SK-N-SH (cell line): ENCODE data around the gene UNKL.

Experiments used
- CHD2 ChIP-seq: fragments of 150-350 bp; IDR thresholded peaks from 2 replicates; pipeline ENCODE4 v1.6.1; 2018; ENCODE audit warnings: low read length; ENCODE audit not compliant: partially characterized antibody
- EZH2phosphoT487 ChIP-seq: fragments of 200-600 bp; sonication (generic); IDR thresholded peaks from 2 replicates; pipeline ENCODE4 v1.6.1; 2017; ENCODE audit warnings: low read depth, mixed run types, mild to moderate bottlenecking, antibody characterized with exemption, moderate library complexity, borderline replicate concordance
- FOSL2 ChIP-seq: IDR thresholded peaks from 2 replicates; pipeline ENCODE4 v1.4.0; 2012; ENCODE audit warnings: low read depth, mild to moderate bottlenecking, moderate library complexity, borderline replicate concordance
- GABPA ChIP-seq: IDR thresholded peaks from 2 replicates; pipeline ENCODE4 v1.4.0; 2012; ENCODE audit warnings: low read depth, mild to moderate bottlenecking
- GATA2 ChIP-seq: sonication (generic); formaldehyde crosslinking; IDR thresholded peaks from 2 replicates; pipeline ENCODE4 v1.5.0; 2020; ENCODE audit warnings: mild to moderate bottlenecking, missing genetic modification reagents
- POLR2AphosphoS5 ChIP-seq: IDR thresholded peaks from 2 replicates; pipeline ENCODE4 v1.6.1; 2012; ENCODE audit warnings: low read depth, low read length
- RCOR1 ChIP-seq: fragments of 150-350 bp; IDR thresholded peaks from 2 replicates; pipeline ENCODE4 v1.6.1; 2017; ENCODE audit warnings: antibody characterized with exemption, low read length
- RFX5 ChIP-seq: IDR thresholded peaks from 2 replicates; pipeline ENCODE4 v1.6.1; 2012; ENCODE audit warnings: mild to moderate bottlenecking, improper control_type of control experiment, low read length
- TCF12 ChIP-seq: IDR thresholded peaks from 2 replicates; pipeline ENCODE4 v1.4.0; 2012
- TF ChIP-seq, protein P1 (sequence below): fragments of 200-600 bp; sonication (generic); IDR thresholded peaks from 2 replicates; pipeline ENCODE4 v1.6.1; 2017; ENCODE audit warnings: antibody characterized with exemption, mild to moderate bottlenecking, moderate library complexity
- TF ChIP-seq, protein P2 (sequence below): IDR thresholded peaks from 2 replicates; pipeline ENCODE4 v1.6.1; 2012; ENCODE audit warnings: mild to moderate bottlenecking, low read depth, low read length, moderate library complexity
- TF ChIP-seq, protein P3 (sequence below): IDR thresholded peaks from 2 replicates; pipeline ENCODE4 v1.4.0; 2012; ENCODE audit warnings: low read depth

DNA sequence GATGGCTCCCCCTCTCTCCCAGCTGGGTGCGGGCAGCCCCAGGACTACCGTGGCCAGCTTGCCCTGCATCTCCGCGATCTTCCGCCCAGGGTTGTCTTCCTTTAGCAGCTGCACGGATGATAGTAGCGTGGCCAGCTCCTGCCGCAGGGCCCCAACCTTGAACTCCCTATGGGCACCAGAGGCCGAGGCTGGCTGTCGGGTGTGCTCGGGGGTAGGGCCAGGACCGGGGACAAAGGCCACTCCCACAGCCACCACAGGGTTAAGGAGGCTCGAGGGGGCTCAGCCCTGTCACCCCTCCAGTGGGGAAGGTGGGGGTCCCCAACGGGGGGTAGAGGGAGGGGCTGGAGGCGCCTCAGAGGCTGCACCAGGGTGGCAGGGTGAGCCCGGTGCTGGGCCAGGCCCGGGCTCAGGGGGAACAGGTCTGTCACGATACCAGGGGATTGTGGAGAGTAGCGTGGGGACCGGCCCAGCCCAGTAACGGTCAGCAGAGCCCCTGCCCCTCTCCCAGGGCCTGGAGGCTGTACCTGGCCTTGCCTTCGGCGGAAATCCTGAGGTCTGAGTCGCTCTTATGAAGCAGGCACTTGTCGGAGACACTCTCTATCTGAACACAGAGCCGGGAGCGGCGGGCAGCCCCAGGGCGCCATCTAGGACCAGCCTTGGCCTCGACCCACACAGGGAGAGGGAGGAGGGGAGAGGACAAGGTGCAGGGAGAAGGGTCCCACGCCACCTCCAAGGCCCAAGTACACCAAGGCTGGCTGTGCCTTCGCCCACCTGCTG, 21.6 kb upstream of the UNKL start:
- TF ChIP-seq GATA2 (CRISPR knock-in tag) (no peak), POLR2AphosphoS5 (no peak), CHD2 (no peak), TCF12 (no peak), EZH2phosphoT487 (no peak), FOSL2 (no peak), GABPA (no peak), RFX5 (no peak), RCOR1 (no peak)
- TF ChIP-seq, protein P1, sequence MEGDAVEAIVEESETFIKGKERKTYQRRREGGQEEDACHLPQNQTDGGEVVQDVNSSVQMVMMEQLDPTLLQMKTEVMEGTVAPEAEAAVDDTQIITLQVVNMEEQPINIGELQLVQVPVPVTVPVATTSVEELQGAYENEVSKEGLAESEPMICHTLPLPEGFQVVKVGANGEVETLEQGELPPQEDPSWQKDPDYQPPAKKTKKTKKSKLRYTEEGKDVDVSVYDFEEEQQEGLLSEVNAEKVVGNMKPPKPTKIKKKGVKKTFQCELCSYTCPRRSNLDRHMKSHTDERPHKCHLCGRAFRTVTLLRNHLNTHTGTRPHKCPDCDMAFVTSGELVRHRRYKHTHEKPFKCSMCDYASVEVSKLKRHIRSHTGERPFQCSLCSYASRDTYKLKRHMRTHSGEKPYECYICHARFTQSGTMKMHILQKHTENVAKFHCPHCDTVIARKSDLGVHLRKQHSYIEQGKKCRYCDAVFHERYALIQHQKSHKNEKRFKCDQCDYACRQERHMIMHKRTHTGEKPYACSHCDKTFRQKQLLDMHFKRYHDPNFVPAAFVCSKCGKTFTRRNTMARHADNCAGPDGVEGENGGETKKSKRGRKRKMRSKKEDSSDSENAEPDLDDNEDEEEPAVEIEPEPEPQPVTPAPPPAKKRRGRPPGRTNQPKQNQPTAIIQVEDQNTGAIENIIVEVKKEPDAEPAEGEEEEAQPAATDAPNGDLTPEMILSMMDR = no peak
- TF ChIP-seq, protein P2, sequence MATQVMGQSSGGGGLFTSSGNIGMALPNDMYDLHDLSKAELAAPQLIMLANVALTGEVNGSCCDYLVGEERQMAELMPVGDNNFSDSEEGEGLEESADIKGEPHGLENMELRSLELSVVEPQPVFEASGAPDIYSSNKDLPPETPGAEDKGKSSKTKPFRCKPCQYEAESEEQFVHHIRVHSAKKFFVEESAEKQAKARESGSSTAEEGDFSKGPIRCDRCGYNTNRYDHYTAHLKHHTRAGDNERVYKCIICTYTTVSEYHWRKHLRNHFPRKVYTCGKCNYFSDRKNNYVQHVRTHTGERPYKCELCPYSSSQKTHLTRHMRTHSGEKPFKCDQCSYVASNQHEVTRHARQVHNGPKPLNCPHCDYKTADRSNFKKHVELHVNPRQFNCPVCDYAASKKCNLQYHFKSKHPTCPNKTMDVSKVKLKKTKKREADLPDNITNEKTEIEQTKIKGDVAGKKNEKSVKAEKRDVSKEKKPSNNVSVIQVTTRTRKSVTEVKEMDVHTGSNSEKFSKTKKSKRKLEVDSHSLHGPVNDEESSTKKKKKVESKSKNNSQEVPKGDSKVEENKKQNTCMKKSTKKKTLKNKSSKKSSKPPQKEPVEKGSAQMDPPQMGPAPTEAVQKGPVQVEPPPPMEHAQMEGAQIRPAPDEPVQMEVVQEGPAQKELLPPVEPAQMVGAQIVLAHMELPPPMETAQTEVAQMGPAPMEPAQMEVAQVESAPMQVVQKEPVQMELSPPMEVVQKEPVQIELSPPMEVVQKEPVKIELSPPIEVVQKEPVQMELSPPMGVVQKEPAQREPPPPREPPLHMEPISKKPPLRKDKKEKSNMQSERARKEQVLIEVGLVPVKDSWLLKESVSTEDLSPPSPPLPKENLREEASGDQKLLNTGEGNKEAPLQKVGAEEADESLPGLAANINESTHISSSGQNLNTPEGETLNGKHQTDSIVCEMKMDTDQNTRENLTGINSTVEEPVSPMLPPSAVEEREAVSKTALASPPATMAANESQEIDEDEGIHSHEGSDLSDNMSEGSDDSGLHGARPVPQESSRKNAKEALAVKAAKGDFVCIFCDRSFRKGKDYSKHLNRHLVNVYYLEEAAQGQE = no peak
- TF ChIP-seq, protein P3, sequence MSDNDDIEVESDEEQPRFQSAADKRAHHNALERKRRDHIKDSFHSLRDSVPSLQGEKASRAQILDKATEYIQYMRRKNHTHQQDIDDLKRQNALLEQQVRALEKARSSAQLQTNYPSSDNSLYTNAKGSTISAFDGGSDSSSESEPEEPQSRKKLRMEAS = no peak
